IMR-90 (cell line): Measurements from ENCODE around the gene FAM177B. TPM values are rescaled to one million over a fixed set of nuclear protein-coding genes. Genes with fewer than 3 reads are reported as not detected.
A peak's percentile ranks its signal among the peaks of the same experiment; 100 is the strongest.

Experiments used
- ATAC-seq: fragments of 200-7000 bp; cut with Tn5 transposase; 2 replicates; pipeline ENCODE4 v1.9.1; 2020; ENCODE audit warnings: low read depth, mild to moderate bottlenecking, moderate library complexity
- BruUV-seq: library from RNA; stranded (reverse); fragments of 400-500 nt; replicated peaks from 2 replicates; lab custom pipeline; 2021; lab: Mats Ljungman, UMichigan
- CTCF ChIA-PET: fragments of 300-600 bp; formaldehyde crosslinking; extraction: SDS; loops from one replicate; lab custom pipeline; 2021; ENCODE audit warnings: antibody characterized with exemption; lab: Yijun Ruan, JAX
- POLR2A ChIA-PET: fragments of 300-600 bp; sonication (Branson Sonifier 250); formaldehyde crosslinking; loops from one replicate; lab custom pipeline; 2022; ENCODE audit warnings: antibody characterized with exemption; ENCODE audit not compliant: unreplicated experiment; lab: Charles Lee
- DNase-seq: peaks from one replicate; pipeline ENCODE4 v3.0.0; 2013
- H2AFZ ChIP-seq: replicated peaks from 2 replicates; pipeline ENCODE3; 2013; ENCODE audit warnings: low read length, mild to moderate bottlenecking; ENCODE audit not compliant: poor library complexity
- H2AK5ac ChIP-seq: 2 replicates; pipeline ENCODE4 v1.6.1; 2013; ENCODE audit warnings: low read depth, low read length, inconsistent platforms
- H2AK9ac ChIP-seq: replicated peaks from 2 replicates; pipeline ENCODE3; 2013; ENCODE audit warnings: mild to moderate bottlenecking, low read depth, low read length, moderate library complexity; ENCODE audit not compliant: poor library complexity
- H2BK120ac ChIP-seq: 2 replicates; pipeline ENCODE4 v1.6.1; 2013; ENCODE audit warnings: low read depth, low read length, inconsistent platforms
- H2BK15ac ChIP-seq: 3 replicates; pipeline ENCODE4 v1.6.1; 2013; ENCODE audit warnings: low read depth, low read length, inconsistent platforms
- H2BK20ac ChIP-seq: 2 replicates; pipeline ENCODE4 v1.6.1; 2013; ENCODE audit warnings: low read depth, mild to moderate bottlenecking, inconsistent platforms, low read length, moderate library complexity
- H2BK5ac ChIP-seq: 2 replicates; pipeline ENCODE4 v1.6.1; 2013; ENCODE audit warnings: mild to moderate bottlenecking, low read depth, low read length, inconsistent platforms; ENCODE audit not compliant: poor library complexity, severe bottlenecking
- H3K14ac ChIP-seq: replicated peaks from 2 replicates; pipeline ENCODE4 v1.6.1; 2013; ENCODE audit warnings: low read depth, low read length, inconsistent platforms
- H3K18ac ChIP-seq: 2 replicates; pipeline ENCODE4 v1.6.1; 2013; ENCODE audit warnings: low read depth, low read length, control low read depth
- H3K23ac ChIP-seq: 2 replicates; pipeline ENCODE4 v1.6.1; 2013; ENCODE audit warnings: low read depth, low read length, inconsistent platforms
- H3K27ac ChIP-seq: 2 replicates; pipeline ENCODE4 v1.5.1; 2013; ENCODE audit warnings: mild to moderate bottlenecking, control low read depth, low read length; ENCODE audit not compliant: insufficient read depth
- H3K27me3 ChIP-seq: 2 replicates; pipeline ENCODE4 v1.6.1; 2013; ENCODE audit warnings: low read length; ENCODE audit not compliant: control insufficient read depth, insufficient read depth
- H3K36me3 ChIP-seq: 2 replicates; pipeline ENCODE4 v1.6.1; 2013; ENCODE audit warnings: low read length, mixed read lengths; ENCODE audit not compliant: control insufficient read depth, insufficient read depth
- H3K4ac ChIP-seq: 2 replicates; pipeline ENCODE4 v1.6.1; 2013; ENCODE audit warnings: low read depth, low read length, inconsistent platforms
- H3K4me1 ChIP-seq: 2 replicates; pipeline ENCODE4 v1.6.1; 2013; ENCODE audit warnings: low read length, mixed read lengths; ENCODE audit not compliant: control insufficient read depth, insufficient read depth
- H3K4me2 ChIP-seq: 2 replicates; pipeline ENCODE4 v1.6.1; 2013; ENCODE audit warnings: low read depth, mild to moderate bottlenecking, control low read depth, low read length, moderate library complexity
- H3K4me3 ChIP-seq: 2 replicates; pipeline ENCODE4 v1.5.1; 2013; ENCODE audit warnings: low read depth, mild to moderate bottlenecking, control low read depth, low read length, moderate library complexity; ENCODE audit not compliant: insufficient read depth
- H3K56ac ChIP-seq: 2 replicates; pipeline ENCODE4 v1.6.1; 2013; ENCODE audit warnings: low read length, inconsistent platforms; ENCODE audit not compliant: insufficient read depth; ENCODE audit errors: extremely low read depth
- H3K79me1 ChIP-seq, 2 experiments: 2 replicates each; pipeline ENCODE4 v1.6.1; 2013; ENCODE audit warnings: low read length in 2 of 2, inconsistent platforms in 1 of 2, low read depth in 1 of 2
- H3K9ac ChIP-seq: 2 replicates; pipeline ENCODE4 v1.6.1; 2013; ENCODE audit warnings: low read depth, low read length, control low read depth
- H3K9me1 ChIP-seq: 2 replicates; pipeline ENCODE4 v1.6.1; 2013; ENCODE audit warnings: low read length, inconsistent platforms; ENCODE audit not compliant: insufficient read depth
- H3K9me3 ChIP-seq: 2 replicates; pipeline ENCODE4 v1.6.1; 2013; ENCODE audit warnings: low read length; ENCODE audit not compliant: control insufficient read depth, insufficient read depth
- H4K20me1 ChIP-seq: 2 replicates; pipeline ENCODE4 v1.6.1; 2013; ENCODE audit warnings: low read length, inconsistent platforms; ENCODE audit not compliant: insufficient read depth
- H4K5ac ChIP-seq: 2 replicates; pipeline ENCODE4 v1.6.1; 2013; ENCODE audit warnings: mild to moderate bottlenecking, low read depth, low read length, control low read depth
- H4K8ac ChIP-seq, 2 experiments: 2 replicates each; pipeline ENCODE4 v1.6.1; 2013; ENCODE audit warnings: low read depth in 2 of 2, low read length in 2 of 2, control low read depth in 1 of 2, inconsistent platforms in 1 of 2
- H4K91ac ChIP-seq: 2 replicates; pipeline ENCODE4 v1.6.1; 2013; ENCODE audit warnings: low read depth, low read length, inconsistent platforms; ENCODE audit not compliant: insufficient read depth
- BHLHE40 ChIP-seq: fragments of 150-350 bp; IDR thresholded peaks from 2 replicates; pipeline ENCODE4 v1.6.1; 2016; ENCODE audit warnings: mild to moderate bottlenecking, low read depth, low read length
- CEBPB ChIP-seq: IDR thresholded peaks from 2 replicates; pipeline ENCODE4 v1.6.1; 2012; ENCODE audit warnings: low read depth, low read length, improper control_type of control experiment
- FOS ChIP-seq: fragments of 150-350 bp; IDR thresholded peaks from 2 replicates; pipeline ENCODE4 v1.6.1; 2016; ENCODE audit warnings: low read depth, low read length
- MAFK ChIP-seq: IDR thresholded peaks from 2 replicates; pipeline ENCODE4 v1.6.1; 2012; ENCODE audit warnings: low read depth, low read length, improper control_type of control experiment
- MAZ ChIP-seq: IDR thresholded peaks from 2 replicates; pipeline ENCODE4 v1.6.1; 2012; ENCODE audit warnings: low read depth, mild to moderate bottlenecking, low read length, improper control_type of control experiment, moderate library complexity, borderline replicate concordance
- MXI1 ChIP-seq: IDR thresholded peaks from 2 replicates; pipeline ENCODE4 v1.6.1; 2012; ENCODE audit warnings: low read depth, mild to moderate bottlenecking, low read length, moderate library complexity, borderline replicate concordance
- NFE2L2 ChIP-seq: fragments of 150-350 bp; IDR thresholded peaks from 2 replicates; pipeline ENCODE4 v1.6.1; 2016; ENCODE audit warnings: low read depth, mild to moderate bottlenecking, low read length
- POLR2A ChIP-seq: IDR thresholded peaks from 2 replicates; pipeline ENCODE4 v1.6.1; 2012; ENCODE audit warnings: mild to moderate bottlenecking, low read depth, low read length
- USF2 ChIP-seq: fragments of 150-350 bp; IDR thresholded peaks from 2 replicates; pipeline ENCODE4 v1.6.1; 2017; ENCODE audit warnings: mild to moderate bottlenecking, antibody characterized with exemption, low read length, low read depth
- WGBS, 2 experiments: methylation state at CpG; one replicate each; pipeline versions ENCODE4 v1.1.5 to v1.1.7; 2013; ENCODE audit warnings: missing lambda C conversion rate in 2 of 2; ENCODE audit not compliant: insufficient read length in 1 of 2; ENCODE audit errors: extremely low coverage in 2 of 2; 5-methylcytosine and 5-hydroxymethylcytosine counted together
- dilution Hi-C: fragments of 300-500 bp; cut with HindIII; formaldehyde crosslinking; loops from one replicate; pipeline ENCODE4 v1.14.3; 2018; ENCODE audit warnings: low sequenced_read_pairs; ENCODE audit not compliant: unreplicated experiment
- in situ Hi-C: fragments of 300-500 bp; cut with MboI; formaldehyde crosslinking; loops from 3 replicates; pipeline ENCODE4 v1.14.3; 2019; ENCODE audit warnings: low sequenced_read_pairs, inconsistent platforms, mixed read lengths
- intact Hi-C: fragments of 100-400 bp; cut with micrococcal nuclease; formaldehyde crosslinking; loops from 2 replicates; pipeline ENCODE4 v1.10.0; 2022
- polyA plus RNA-seq, 3 experiments: library from polyadenylated mRNA; depleted of rRNA; stranded (reverse); fragments of >200 nt; gene quantifications; 2 replicates each; pipeline ENCODE4 v1.2.3, GENCODE V29; 2012; ENCODE audit warnings: low replicate concordance in 1 of 3
- total RNA-seq: library from RNA; depleted of rRNA; stranded (reverse); fragments of >200 nt; gene quantifications from 2 replicates; pipeline ENCODE4 v1.2.3, GENCODE V29; 2012

Gene FAM177B
- total and polyA plus RNA-seq, 2 of the 4 experiments (the other 2 are of a cell fraction) = not detected

GRCh38 chr1:222712253-222713090 is 24.5 kb upstream of the FAM177B start, which contains the start of the genes AIDA and BROX:
TSS of gene AIDA (minus strand) at chr1:222712491. CDS start at chr1:222712317, 174 bp downstream.
TSS of gene BROX (plus strand) at chr1:222712564. CDS start at chr1:222715700, 3,136 bp downstream.
- Histone ChIP-seq H4K91ac (peak within 1 kb of the TSS; percentile 98), H3K27ac (peak within 1 kb of the TSS; percentile 100), H3K4me1 (no peaks in the 10 kb centered on the region), H3K9ac (peak within 1 kb of the TSS; percentile 99), H3K4ac (peak within 1 kb of the TSS; percentile 98), H3K4me3 (peak within 1 kb of the TSS; percentile 92), H2BK15ac (peak within 1 kb of the TSS; percentile 88; the same call in 1 of the 3 replicates), H3K56ac (peak within 1 kb of the TSS; percentile 99), H2AK5ac (peak within 1 kb of the TSS; percentile 75), H4K5ac (peak within 1 kb of the TSS; percentile 99), H4K8ac (peak within 1 kb of the TSS; percentile 95 to 100), H2BK5ac (peak within 1 kb of the TSS; percentile 99), H3K36me3 (peaks cover 3% of the 10 kb centered on the region), H3K9me1 (no peaks in the 10 kb centered on the region; the same call in 1 of the 2 replicates), H3K4me2 (peak within 1 kb of the TSS; percentile 93), H4K20me1 (no peaks in the 10 kb centered on the region; the same call in 1 of the 2 replicates), H2BK120ac (peak within 1 kb of the TSS; percentile 95), H3K79me1 (peaks cover 9 to 51% of the 10 kb centered on the region in 2 experiments; a peak in 2 of 4 replicates), H3K9me3 (no peaks in the 10 kb centered on the region), H3K14ac (peak within 1 kb of the TSS; percentile 99), H3K27me3 (no peaks in the 10 kb centered on the region), H2AFZ (peak within 1 kb of the TSS; percentile 99), H2AK9ac (peak within 1 kb of the TSS; percentile 98), H3K18ac (peak within 1 kb of the TSS; percentile 98), H3K23ac (peak within 1 kb of the TSS; percentile 97), H2BK20ac (peak within 1 kb of the TSS; percentile 86; the same call in 1 of the 2 replicates)
- DNase-seq (peak; percentile 76), ATAC-seq (peak; percentile 88)
- intact Hi-C loops = loop anchor here (1.0 kb wide), 1 partner anchor 247 kb away; no protein-coding TSS in a partner anchor
- in situ Hi-C loops = no loop called here
- ChIA-PET POLR2A (no interaction called here), CTCF (no interaction called here)
- TSS peak; percentile 39 for BruUV-seq
- TF ChIP-seq USF2 = peak; percentile 97
- TF ChIP-seq BHLHE40 = peak; percentile 91
- TF ChIP-seq FOS = 0 out of 2 replicates have a peak, but pooled peaks have one; percentile 7
- TF ChIP-seq MXI1 = no peak
- TF ChIP-seq NFE2L2 = no peak
- TF ChIP-seq POLR2A = peak; percentile 52; the same call in 1 of the 2 replicates
- TF ChIP-seq MAFK = no peak
- TF ChIP-seq CEBPB = 0 out of 2 replicates have a peak, but pooled peaks have one; percentile 39
- peak; percentile 57; the same call in 1 of the 2 replicates for TF ChIP-seq MAZ
- dilution Hi-C loops = no loop called here
- 0% methylated on average over 7 of the region's 62 CpGs; no CpG with 5 or more reads in 1 of the 2 experiments for WGBS, 2 experiments
